SK-N-SH (cell line): ENCODE data around the gene PHF12. TPM values are rescaled to one million over a fixed set of nuclear protein-coding genes. Genes with fewer than 3 reads are reported as not detected.

Source experiments
- CTCF ChIA-PET: fragments of 300-600, 350-600 bp; formaldehyde crosslinking; extraction: SDS; loops from one replicate; lab custom pipeline; 2021; lab: Yijun Ruan, JAX
- POLR2A ChIA-PET: fragments of 350-600 bp; sonication (Branson Sonifier 250); formaldehyde crosslinking; extraction: SDS; loops from one replicate; lab custom pipeline; 2020; ENCODE audit warnings: antibody characterized with exemption, inconsistent platforms; lab: Yijun Ruan, JAX
- DNase-seq: peaks from one replicate; pipeline ENCODE4 v3.0.0; 2012
- H2AFZ ChIP-seq: fragments of 200-600 bp; sonication (generic); 2 replicates; pipeline ENCODE4 v1.8.1; 2016; ENCODE audit warnings: antibody characterized with exemption, mild to moderate bottlenecking, low read depth
- H3F3A ChIP-seq: fragments of 200-600 bp; sonication (generic); replicated peaks from 2 replicates; pipeline ENCODE3; 2016; ENCODE audit warnings: antibody characterized with exemption, mild to moderate bottlenecking; ENCODE audit not compliant: insufficient read depth
- H3K27ac ChIP-seq, 2 experiments: fragments of 200-500 bp in 1 of 2; fragments of 200-600 bp in 1 of 2; sonication (Bioruptor generic) in 1 of 2; sonication (generic), shearing (Covaris generic) in 1 of 2; 2 replicates each; pipeline versions ENCODE4 v1.5.1 to v1.6.1; 2014 to 2016; ENCODE audit warnings: low read depth in 2 of 2, inconsistent platforms in 1 of 2, low read length in 1 of 2, mild to moderate bottlenecking in 1 of 2, mixed read lengths in 1 of 2
- H3K27me3 ChIP-seq: fragments of 200-600 bp; sonication (generic), shearing (Covaris generic); 2 replicates; pipeline ENCODE4 v1.6.1; 2016; ENCODE audit warnings: mixed run types; ENCODE audit not compliant: insufficient read depth
- H3K36me3 ChIP-seq, 2 experiments: fragments of 200-500 bp in 1 of 2; fragments of 200-600 bp in 1 of 2; sonication (Bioruptor generic) in 1 of 2; sonication (generic) in 1 of 2; replicated peaks in 1 of 2; 2 replicates each; pipeline versions ENCODE3 to v1.5.1; 2014 to 2016; ENCODE audit warnings: low read length in 1 of 2, mild to moderate bottlenecking in 1 of 2; ENCODE audit not compliant: insufficient read depth in 2 of 2, control insufficient read depth in 1 of 2
- H3K4me1 ChIP-seq, 2 experiments: fragments of 200-500 bp in 1 of 2; fragments of 200-600 bp in 1 of 2; sonication (Bioruptor generic) in 1 of 2; sonication (generic), shearing (Covaris generic) in 1 of 2; 2 replicates each; pipeline versions ENCODE4 v1.5.1 to v1.6.1; 2014 to 2016; ENCODE audit warnings: low read depth in 1 of 2, low read length in 1 of 2, mixed run types in 1 of 2; ENCODE audit not compliant: insufficient read depth in 2 of 2, control insufficient read depth in 1 of 2
- H3K4me2 ChIP-seq: fragments of 200-600 bp; sonication (generic), shearing (Covaris generic); 2 replicates; pipeline ENCODE4 v1.6.1; 2017; ENCODE audit warnings: mixed run types
- H3K4me3 ChIP-seq, 2 experiments: fragments of 200-500 bp in 1 of 2; fragments of 200-600 bp in 1 of 2; sonication (Bioruptor generic) in 1 of 2; sonication (generic), shearing (Covaris generic) in 1 of 2; 2 replicates each; pipeline versions ENCODE4 v1.5.1 to v1.8.1; 2014 to 2016; ENCODE audit warnings: low read depth in 2 of 2, inconsistent platforms in 1 of 2, low read length in 1 of 2, mild to moderate bottlenecking in 1 of 2, mixed read lengths in 1 of 2, moderate library complexity in 1 of 2
- H3K79me2 ChIP-seq: fragments of 200-600 bp; sonication (generic); 2 replicates; pipeline ENCODE4 v1.8.1; 2017; ENCODE audit warnings: mild to moderate bottlenecking; ENCODE audit not compliant: insufficient read depth
- H3K9ac ChIP-seq: fragments of 200-600 bp; sonication (generic); 2 replicates; pipeline ENCODE4 v1.6.1; 2017; ENCODE audit warnings: mixed run types
- H3K9me2 ChIP-seq: fragments of 200-600 bp; sonication (generic); 2 replicates; pipeline ENCODE4 v1.6.1; 2017; ENCODE audit warnings: mixed run types
- H3K9me3 ChIP-seq: fragments of 200-600 bp; sonication (generic); 2 replicates; pipeline ENCODE4 v1.6.1; 2017; ENCODE audit warnings: mixed run types, mild to moderate bottlenecking, moderate library complexity
- H4K20me1 ChIP-seq: fragments of 200-600 bp; sonication (generic); 2 replicates; pipeline ENCODE4 v1.6.1; 2017; ENCODE audit warnings: mild to moderate bottlenecking, mixed run types; ENCODE audit not compliant: insufficient read depth
- EP300 ChIP-seq, 2 experiments: IDR thresholded peaks; 2 replicates each; pipeline versions ENCODE4 v1.4.0 to v1.6.1; 2012; ENCODE audit warnings: borderline replicate concordance in 1 of 2, low read depth in 1 of 2, low read length in 1 of 2
- EZH2phosphoT487 ChIP-seq: fragments of 200-600 bp; sonication (generic); IDR thresholded peaks from 2 replicates; pipeline ENCODE4 v1.6.1; 2017; ENCODE audit warnings: low read depth, mixed run types, mild to moderate bottlenecking, antibody characterized with exemption, moderate library complexity, borderline replicate concordance
- FOSL2 ChIP-seq: IDR thresholded peaks from 2 replicates; pipeline ENCODE4 v1.4.0; 2012; ENCODE audit warnings: low read depth, mild to moderate bottlenecking, moderate library complexity, borderline replicate concordance
- FOXM1 ChIP-seq: IDR thresholded peaks from 2 replicates; pipeline ENCODE4 v1.4.0; 2012; ENCODE audit warnings: low read depth, mild to moderate bottlenecking
- GABPA ChIP-seq: IDR thresholded peaks from 2 replicates; pipeline ENCODE4 v1.4.0; 2012; ENCODE audit warnings: low read depth, mild to moderate bottlenecking
- GATA2 ChIP-seq: sonication (generic); formaldehyde crosslinking; IDR thresholded peaks from 2 replicates; pipeline ENCODE4 v1.5.0; 2020; ENCODE audit warnings: mild to moderate bottlenecking, missing genetic modification reagents
- JUND ChIP-seq: IDR thresholded peaks from 2 replicates; pipeline ENCODE4 v1.4.0; 2012
- MAX ChIP-seq: IDR thresholded peaks from 2 replicates; pipeline ENCODE4 v1.4.0; 2012; ENCODE audit warnings: low read depth
- MEF2A ChIP-seq: IDR thresholded peaks from 2 replicates; pipeline ENCODE4 v1.4.0; 2012; ENCODE audit warnings: low read depth, borderline replicate concordance
- MXI1 ChIP-seq: IDR thresholded peaks from 2 replicates; pipeline ENCODE4 v1.6.1; 2012; ENCODE audit warnings: mild to moderate bottlenecking, low read depth, low read length, improper control_type of control experiment
- NRF1 ChIP-seq: IDR thresholded peaks from 2 replicates; pipeline ENCODE4 v1.6.1; 2012; ENCODE audit warnings: low read depth, mild to moderate bottlenecking, low read length
- POLR2AphosphoS5 ChIP-seq: IDR thresholded peaks from 2 replicates; pipeline ENCODE4 v1.6.1; 2012; ENCODE audit warnings: low read depth, low read length
- RCOR1 ChIP-seq: fragments of 150-350 bp; IDR thresholded peaks from 2 replicates; pipeline ENCODE4 v1.6.1; 2017; ENCODE audit warnings: antibody characterized with exemption, low read length
- SIN3A ChIP-seq: IDR thresholded peaks from 2 replicates; pipeline ENCODE4 v1.6.1; 2012; ENCODE audit warnings: low read depth, mild to moderate bottlenecking, low read length, moderate library complexity, borderline replicate concordance
- SMC3 ChIP-seq: IDR thresholded peaks from 2 replicates; pipeline ENCODE4 v1.6.1; 2012; ENCODE audit warnings: low read depth, low read length, improper control_type of control experiment
- YY1 ChIP-seq: IDR thresholded peaks from 2 replicates; pipeline ENCODE4 v1.4.0; 2012; ENCODE audit warnings: low read depth, mild to moderate bottlenecking
- WGBS: methylation state at CpG from one replicate; pipeline ENCODE4 v1.1.6; 2017; ENCODE audit warnings: low lambda C conversion rate; 5-methylcytosine and 5-hydroxymethylcytosine counted together
- polyA plus RNA-seq, 3 experiments: library from polyadenylated mRNA; depleted of rRNA; stranded (reverse); fragments of >200 nt; gene quantifications; 2 replicates each; pipeline ENCODE4 v1.2.3, GENCODE V29; 2012
- TF ChIP-seq, protein P1 (sequence below): fragments of 150-350 bp; IDR thresholded peaks from 2 replicates; pipeline ENCODE4 v1.6.1; 2016; ENCODE audit warnings: mild to moderate bottlenecking, low read depth, low read length
- TF ChIP-seq, protein P2 (sequence below): IDR thresholded peaks from 2 replicates; pipeline ENCODE4 v1.4.0; 2012; ENCODE audit warnings: low read depth, borderline replicate concordance
- TF ChIP-seq, protein P3 (sequence below): fragments of 200-600 bp; sonication (generic); IDR thresholded peaks from 2 replicates; pipeline ENCODE4 v1.6.1; 2017; ENCODE audit warnings: antibody characterized with exemption, mild to moderate bottlenecking, moderate library complexity
- TF ChIP-seq, protein P4 (sequence below): fragments of 150-350 bp; IDR thresholded peaks from 2 replicates; pipeline ENCODE4 v1.6.1; 2017; ENCODE audit warnings: antibody characterized with exemption, low read length, low read depth, borderline replicate concordance

PHF12 gene
- polyA plus RNA-seq, 1 of the 3 experiments (the other 2 are of a cell fraction): 24.0 TPM

- H3K9me3 ChIP-seq: no peaks in the 10 kb centered on the region
- H3F3A ChIP-seq: no peaks in the 10 kb centered on the region
- no peaks in the 10 kb centered on the region for H4K20me1 ChIP-seq
- WGBS: 74% methylated on average over 2 of the region's 2 CpGs
- no peaks in the 10 kb centered on the region for H3K36me3 ChIP-seq
- peaks cover 0 to 51% of the 10 kb centered on the region in 2 experiments for H3K4me1 ChIP-seq
- no peak overlapping the region for H2AFZ ChIP-seq
- POLR2A ChIA-PET: interaction anchor here (1.0 kb wide), 1 partner anchor 80 kb away, joined by 3 read pairs; no protein-coding TSS in a partner anchor
- H3K9ac ChIP-seq: no peak overlapping the region
- H3K4me3 ChIP-seq: no peak overlapping the region
- H3K79me2 ChIP-seq: no peaks in the 10 kb centered on the region
- no peak overlapping the region for H3K4me2 ChIP-seq
- H3K27ac ChIP-seq: no peak overlapping the region
- TF ChIP-seq MXI1 (no peak), EP300 (IDR thresholded peaks at IDR 0.05; ENCODE audit: borderline replicate concordance in 1 of 2, low read depth in 1 of 2, low read length in 1 of 2) (no peak), POLR2AphosphoS5 (no peak), RCOR1 (no peak), SIN3A (no peak), JUND (no peak), SMC3 (no peak), YY1 (no peak), MAX (no peak), MEF2A (no peak), GATA2 (CRISPR knock-in tag) (no peak), NRF1 (no peak), FOSL2 (no peak)
- TF ChIP-seq, protein P1, sequence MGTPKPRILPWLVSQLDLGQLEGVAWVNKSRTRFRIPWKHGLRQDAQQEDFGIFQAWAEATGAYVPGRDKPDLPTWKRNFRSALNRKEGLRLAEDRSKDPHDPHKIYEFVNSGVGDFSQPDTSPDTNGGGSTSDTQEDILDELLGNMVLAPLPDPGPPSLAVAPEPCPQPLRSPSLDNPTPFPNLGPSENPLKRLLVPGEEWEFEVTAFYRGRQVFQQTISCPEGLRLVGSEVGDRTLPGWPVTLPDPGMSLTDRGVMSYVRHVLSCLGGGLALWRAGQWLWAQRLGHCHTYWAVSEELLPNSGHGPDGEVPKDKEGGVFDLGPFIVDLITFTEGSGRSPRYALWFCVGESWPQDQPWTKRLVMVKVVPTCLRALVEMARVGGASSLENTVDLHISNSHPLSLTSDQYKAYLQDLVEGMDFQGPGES: no peak
- H3K9me2 ChIP-seq: no peaks in the 10 kb centered on the region
- CTCF ChIA-PET: interaction anchor here (0.9 to 10.2 kb wide), 6 partner anchors 14 to 145 kb away, joined by 3 to 341 read pairs (median 5); no protein-coding TSS in a partner anchor
- no peaks in the 10 kb centered on the region; the same call in 1 of the 2 replicates for H3K27me3 ChIP-seq
- no peak for DNase-seq
Observed at GRCh38 chr17:28968914-28969295, 17.6 kb upstream of the PHF12 start.

GRCh38 chr17:28968231-28968913 is 17.1 kb upstream of the PHF12 start:
- ChIA-PET CTCF (interaction anchor here (0.9 to 10.2 kb wide), 6 partner anchors 15 to 156 kb away, joined by 3 to 341 read pairs (median 4); no protein-coding TSS in a partner anchor), POLR2A (no interaction called here)
- H3K27ac ChIP-seq: no peak overlapping the region

More at GRCh38 chr17:28968231-28968913, 17.1 kb upstream of the PHF12 start:
- Histone ChIP-seq H3K4me2 (no peak overlapping the region), H4K20me1 (no peaks in the 10 kb centered on the region), H3K4me1 (peaks cover 0 to 46% of the 10 kb centered on the region in 2 experiments), H3K79me2 (no peaks in the 10 kb centered on the region), H2AFZ (no peak overlapping the region), H3K36me3 (no peaks in the 10 kb centered on the region), H3K27me3 (no peaks in the 10 kb centered on the region; the same call in 1 of the 2 replicates), H3K9ac (no peak overlapping the region), H3K9me2 (no peaks in the 10 kb centered on the region), H3K9me3 (no peaks in the 10 kb centered on the region), H3K4me3 (no peak overlapping the region), H3F3A (no peaks in the 10 kb centered on the region)
- no peak for DNase-seq
- WGBS: 65% methylated on average over 10 of the region's 10 CpGs
- TF ChIP-seq POLR2AphosphoS5 (no peak), MXI1 (no peak), GABPA (no peak), FOXM1 (no peak), EZH2phosphoT487 (no peak)
- TF ChIP-seq, protein P2, sequence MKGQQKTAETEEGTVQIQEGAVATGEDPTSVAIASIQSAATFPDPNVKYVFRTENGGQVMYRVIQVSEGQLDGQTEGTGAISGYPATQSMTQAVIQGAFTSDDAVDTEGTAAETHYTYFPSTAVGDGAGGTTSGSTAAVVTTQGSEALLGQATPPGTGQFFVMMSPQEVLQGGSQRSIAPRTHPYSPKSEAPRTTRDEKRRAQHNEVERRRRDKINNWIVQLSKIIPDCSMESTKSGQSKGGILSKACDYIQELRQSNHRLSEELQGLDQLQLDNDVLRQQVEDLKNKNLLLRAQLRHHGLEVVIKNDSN: no peak
- TF ChIP-seq, protein P3, sequence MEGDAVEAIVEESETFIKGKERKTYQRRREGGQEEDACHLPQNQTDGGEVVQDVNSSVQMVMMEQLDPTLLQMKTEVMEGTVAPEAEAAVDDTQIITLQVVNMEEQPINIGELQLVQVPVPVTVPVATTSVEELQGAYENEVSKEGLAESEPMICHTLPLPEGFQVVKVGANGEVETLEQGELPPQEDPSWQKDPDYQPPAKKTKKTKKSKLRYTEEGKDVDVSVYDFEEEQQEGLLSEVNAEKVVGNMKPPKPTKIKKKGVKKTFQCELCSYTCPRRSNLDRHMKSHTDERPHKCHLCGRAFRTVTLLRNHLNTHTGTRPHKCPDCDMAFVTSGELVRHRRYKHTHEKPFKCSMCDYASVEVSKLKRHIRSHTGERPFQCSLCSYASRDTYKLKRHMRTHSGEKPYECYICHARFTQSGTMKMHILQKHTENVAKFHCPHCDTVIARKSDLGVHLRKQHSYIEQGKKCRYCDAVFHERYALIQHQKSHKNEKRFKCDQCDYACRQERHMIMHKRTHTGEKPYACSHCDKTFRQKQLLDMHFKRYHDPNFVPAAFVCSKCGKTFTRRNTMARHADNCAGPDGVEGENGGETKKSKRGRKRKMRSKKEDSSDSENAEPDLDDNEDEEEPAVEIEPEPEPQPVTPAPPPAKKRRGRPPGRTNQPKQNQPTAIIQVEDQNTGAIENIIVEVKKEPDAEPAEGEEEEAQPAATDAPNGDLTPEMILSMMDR: no peak
- TF ChIP-seq, protein P4, sequence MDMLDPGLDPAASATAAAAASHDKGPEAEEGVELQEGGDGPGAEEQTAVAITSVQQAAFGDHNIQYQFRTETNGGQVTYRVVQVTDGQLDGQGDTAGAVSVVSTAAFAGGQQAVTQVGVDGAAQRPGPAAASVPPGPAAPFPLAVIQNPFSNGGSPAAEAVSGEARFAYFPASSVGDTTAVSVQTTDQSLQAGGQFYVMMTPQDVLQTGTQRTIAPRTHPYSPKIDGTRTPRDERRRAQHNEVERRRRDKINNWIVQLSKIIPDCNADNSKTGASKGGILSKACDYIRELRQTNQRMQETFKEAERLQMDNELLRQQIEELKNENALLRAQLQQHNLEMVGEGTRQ: no peak
